Measurements from ENCODE around the gene PRKCA.
"Not testable (repeated sequence)": the region's sequence is repeated elsewhere in the genome, so short reads cannot be mapped to it uniquely, and the experiment has no call there.

The PRKCA gene

DNA sequence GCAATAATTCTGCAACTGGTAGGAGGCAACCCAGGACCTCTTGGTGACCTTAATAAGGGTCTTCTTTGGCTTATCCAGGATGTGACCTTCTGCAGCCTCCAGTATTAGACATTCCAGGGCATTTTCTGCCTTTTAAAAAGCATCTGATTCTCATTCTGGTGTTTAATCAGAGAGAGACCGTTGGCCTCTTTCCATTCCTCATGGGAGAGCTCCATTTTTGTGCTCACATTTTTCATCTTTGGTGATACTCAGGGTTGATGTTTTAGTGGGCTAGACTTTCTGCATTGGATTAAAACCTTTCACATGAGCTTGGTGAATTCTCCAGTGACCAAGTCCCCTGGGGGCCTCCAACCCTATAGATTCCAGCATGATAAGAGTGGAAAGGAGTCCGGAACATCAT is 382.3 kb downstream of the PRKCA start:
- no peak for DNase-seq (ENCODE audit: low spot score)

GRCh38 chr17:66686601-66687000 is 384.2 kb downstream of the PRKCA start:
- DNase-seq (ENCODE audit: low spot score) = no peak

- DNase-seq (ENCODE audit: low spot score) = no peak
Observed at GRCh38 chr17:66687570-66688284, 385.3 kb downstream of the PRKCA start.

- no peak for DNase-seq (ENCODE audit: low spot score)
Observed at GRCh38 chr17:66689221-66689620, 386.8 kb downstream of the PRKCA start.

DNA sequence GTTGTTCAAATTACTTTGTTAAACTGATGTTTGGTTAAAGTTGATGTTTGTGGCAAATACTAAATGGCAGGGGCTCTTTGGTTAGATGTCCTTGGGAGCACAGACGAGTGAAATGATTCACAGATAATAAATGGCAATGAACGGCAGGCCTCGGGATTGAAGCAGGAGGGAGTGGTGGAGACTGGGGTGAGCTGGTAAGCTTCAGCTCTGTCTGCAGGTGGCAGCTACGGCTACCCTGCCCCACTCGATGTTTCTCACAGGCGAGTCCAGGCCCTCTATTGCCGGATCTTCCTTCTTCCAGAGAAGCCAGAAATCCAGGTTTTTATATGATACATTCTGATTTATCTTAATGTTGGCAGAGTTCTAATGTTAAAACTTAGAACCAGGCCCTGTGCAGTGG is 387.8 kb downstream of the PRKCA start:
- DNase-seq (ENCODE audit: low spot score) = no peak

DNA sequence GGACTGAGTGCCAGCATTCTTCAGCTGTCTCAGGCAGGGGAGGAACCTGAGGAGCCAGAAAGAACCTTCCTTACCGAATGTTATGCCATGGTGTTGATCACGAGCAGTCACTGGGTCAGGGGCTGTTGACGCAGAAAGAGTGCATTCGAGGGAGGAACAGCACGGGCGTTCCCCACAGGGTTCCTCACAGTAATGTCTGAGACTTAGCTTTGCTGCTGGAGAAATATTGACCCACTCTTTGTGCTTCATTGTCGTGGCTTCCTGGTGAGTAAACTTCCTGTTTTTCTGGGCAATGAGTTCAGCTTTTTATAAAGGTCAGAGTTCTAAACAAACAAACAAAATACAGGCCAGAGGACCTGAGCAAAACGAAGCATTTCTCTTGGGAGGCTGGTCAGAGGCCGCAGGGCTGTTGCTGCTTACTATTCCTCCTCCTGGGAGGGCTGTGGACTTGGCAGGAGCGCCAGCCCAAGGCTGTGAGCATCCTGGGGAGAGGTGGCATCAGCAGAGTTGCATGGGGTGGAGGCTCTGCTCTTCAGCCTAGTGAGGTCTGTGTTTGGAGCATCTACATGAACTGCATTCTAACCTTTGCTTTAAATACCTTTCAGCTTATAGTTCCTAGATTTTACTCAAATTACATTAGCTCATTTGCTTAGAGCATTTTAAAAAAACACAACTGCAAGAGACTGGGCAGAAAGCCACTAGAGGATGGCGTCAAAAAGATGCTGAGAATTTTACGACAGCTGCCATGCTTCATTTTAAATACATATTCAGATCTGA is 389.4 kb downstream of the PRKCA start:
- DNase-seq (ENCODE audit: low spot score) = no peak

GRCh38 chr17:66692421-66692690 is 389.9 kb downstream of the PRKCA start:
- DNase-seq (ENCODE audit: low spot score) = no peak

DNA sequence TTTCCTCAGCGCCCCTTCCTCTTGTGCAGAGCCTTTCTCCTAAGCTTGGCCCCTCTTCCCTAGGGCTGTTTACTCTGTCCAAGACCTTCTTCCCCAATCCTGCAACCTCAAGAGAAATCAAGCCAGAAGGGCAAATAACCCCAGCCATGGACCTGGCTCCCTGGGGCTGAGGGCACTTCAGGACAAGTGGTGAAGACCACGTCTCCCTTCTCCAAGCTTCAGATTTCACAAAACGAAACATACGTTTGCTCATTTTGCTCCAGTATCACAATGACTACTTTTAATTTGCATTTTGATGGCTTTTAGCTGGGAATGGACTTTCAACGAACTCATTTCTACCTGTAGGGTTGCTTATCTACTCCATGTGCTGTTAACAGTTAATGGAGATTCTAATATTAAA is 392.7 kb downstream of the PRKCA start:
- peak; percentile 17 for DNase-seq (ENCODE audit: low spot score)

- DNase-seq (ENCODE audit: low spot score) = no peak
Observed at GRCh38 chr17:66698270-66698669, 395.9 kb downstream of the PRKCA start.

- no peak for DNase-seq (ENCODE audit: low spot score)
Observed at GRCh38 chr17:66701462-66701861, 399.0 kb downstream of the PRKCA start.

- peak; percentile 41 for DNase-seq (ENCODE audit: low spot score)
Observed at GRCh38 chr17:66702106-66702936, 399.9 kb downstream of the PRKCA start.

- DNase-seq (ENCODE audit: low spot score) = no peak
Observed at GRCh38 chr17:66704858-66705520, 402.6 kb downstream of the PRKCA start.

- no peak for DNase-seq (ENCODE audit: low spot score)
Observed at GRCh38 chr17:66706851-66707450, 404.5 kb downstream of the PRKCA start.

GRCh38 chr17:66711401-66711800 is 409.0 kb downstream of the PRKCA start:
- DNase-seq (ENCODE audit: low spot score) = no peak

- DNase-seq (ENCODE audit: low spot score) = no peak
Observed at GRCh38 chr17:66711881-66712321, 409.5 kb downstream of the PRKCA start.

DNA sequence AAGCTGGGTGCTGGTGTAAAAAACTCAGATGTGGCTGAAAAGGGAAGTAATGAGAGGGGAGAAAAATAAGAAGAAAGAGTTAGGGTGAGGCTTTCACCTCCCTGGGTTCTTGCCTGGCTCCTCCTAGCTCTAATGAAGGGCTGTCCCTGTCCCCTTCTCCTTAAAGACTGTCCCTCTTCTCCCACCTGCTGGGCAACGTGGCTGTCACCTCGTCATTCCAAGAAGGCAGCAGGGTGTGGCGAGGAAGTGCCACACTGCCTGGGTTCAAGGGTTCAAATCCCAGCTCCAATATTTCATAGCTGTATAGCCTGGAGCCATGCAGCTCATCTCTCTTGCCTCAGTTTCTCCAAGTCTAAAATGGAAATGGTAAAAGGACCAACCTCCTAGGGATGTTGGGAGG is 410.0 kb downstream of the PRKCA start:
- no peak for DNase-seq (ENCODE audit: low spot score)

DNA sequence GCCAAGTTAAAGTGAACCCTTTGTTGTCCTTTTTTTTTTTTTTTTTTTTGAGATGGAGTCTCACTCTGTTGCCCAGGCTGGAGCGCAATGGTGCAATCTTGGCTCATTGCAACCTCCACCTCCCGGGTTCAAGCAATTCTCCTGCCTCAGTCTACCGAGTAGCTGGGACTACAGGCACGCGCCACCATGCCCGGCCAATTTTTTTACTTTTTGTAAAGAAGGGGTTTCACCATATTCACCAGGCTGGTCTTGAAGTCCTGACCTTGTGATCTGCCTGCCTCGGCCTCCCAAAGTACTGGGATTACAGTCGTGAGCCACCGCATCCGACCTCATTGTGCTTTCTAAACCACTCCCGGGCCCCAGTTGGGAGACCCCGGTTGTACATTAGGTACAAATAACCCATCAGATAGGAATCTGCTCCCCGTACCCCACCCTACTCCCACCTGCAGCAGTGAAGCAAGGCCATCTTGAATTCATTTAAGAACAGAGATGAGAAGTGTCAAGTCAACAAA is 410.7 kb downstream of the PRKCA start:
- not testable (repeated sequence) for DNase-seq (ENCODE audit: low spot score)

GRCh38 chr17:66713533-66714042 is 411.2 kb downstream of the PRKCA start:
- DNase-seq (ENCODE audit: low spot score) = peak; percentile 65

- DNase-seq (ENCODE audit: low spot score) = no peak
Observed at GRCh38 chr17:66714046-66715023, 411.9 kb downstream of the PRKCA start.

DNA sequence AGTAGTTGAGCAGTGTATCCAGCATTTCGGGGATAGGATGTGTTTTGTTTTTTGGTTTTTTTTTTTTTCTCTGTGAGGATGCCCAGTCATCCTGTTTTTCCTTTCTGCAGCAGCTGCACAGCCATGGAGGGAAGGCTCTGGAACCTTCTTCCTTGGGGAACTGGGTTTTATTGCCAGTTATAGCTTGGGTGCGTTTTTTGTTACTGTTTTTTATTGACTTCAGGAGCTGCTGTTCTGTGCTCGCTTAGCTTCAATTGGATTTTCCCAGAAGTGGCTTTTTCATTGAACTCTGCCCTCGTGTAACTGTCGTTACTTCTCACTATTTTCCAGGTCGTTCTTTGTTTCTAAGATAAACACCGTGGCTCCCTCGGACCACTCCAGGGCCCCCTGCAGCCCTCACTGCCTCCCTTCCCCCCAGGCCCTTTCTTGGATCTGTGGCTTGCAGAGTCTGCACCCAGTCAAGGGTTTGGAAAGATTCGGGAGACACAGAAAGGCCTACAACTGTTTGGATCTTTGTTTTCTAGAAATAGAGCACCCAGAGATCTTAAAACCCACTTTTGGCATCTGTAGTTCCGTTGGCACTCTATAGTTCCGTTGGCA is 412.8 kb downstream of the PRKCA start:
- no peak for DNase-seq (ENCODE audit: low spot score)

Data from activated CD4-positive, alpha-beta T cell treated with anti-CD3 and anti-CD28 coated beads, Interleukin-2, Interleukin-4, amounts not matched to agents 100 ng/mL and 50 ng/mL, durations not matched to agents 16 hours and 8 hours (primary cell).